ENCODE results near the gene COPS6.

DNA sequence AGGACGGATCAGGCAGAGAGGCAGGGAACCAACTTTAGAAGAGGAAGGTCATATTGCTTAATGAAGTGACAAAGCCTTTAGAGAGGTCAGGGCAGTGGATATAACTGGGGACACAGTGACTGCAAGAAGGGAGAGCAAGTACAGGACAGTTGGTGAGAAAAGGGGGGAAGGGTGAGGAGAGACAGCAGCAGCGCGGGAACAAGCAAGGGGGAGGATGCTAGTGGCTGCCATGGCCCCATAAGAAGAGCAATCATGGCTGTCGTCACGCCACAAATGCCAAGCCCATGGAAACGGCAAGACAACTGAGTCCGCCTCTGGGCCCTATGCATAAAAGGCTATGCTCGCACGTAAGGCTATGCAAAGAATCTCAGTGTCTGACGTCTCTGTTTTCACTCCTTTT is 16.3 kb upstream of the COPS6 start:
- TF ChIP-seq POLR2AphosphoS5 (IDR thresholded peaks at IDR 0.05), result no peak
- TF ChIP-seq CTCF (IDR thresholded peaks at IDR 0.05 in 8 of 11, conservative IDR thresholded peaks at IDR 0.05 in 3 of 11), result no peak
